GM18520 (cell line): ENCODE data around the gene CYYR1.

ENCODE experiments used
- ATAC-seq: cut with Tn5 transposase; IDR thresholded peaks from one replicate; pipeline ENCODE4 v1.9.1; 2021; ENCODE audit not compliant: unreplicated experiment

The CYYR1 gene

GRCh38 chr21:26554365-26554764 is 18.7 kb downstream of the CYYR1 start:
- ATAC-seq: no peak

- ATAC-seq: no peak
Observed at GRCh38 chr21:26553898-26554297, 19.2 kb downstream of the CYYR1 start.

- ATAC-seq: no peak
Observed at GRCh38 chr21:26550326-26550725, 22.8 kb downstream of the CYYR1 start.

GRCh38 chr21:26546446-26547097 is 26.5 kb downstream of the CYYR1 start:
- ATAC-seq: no peak

GRCh38 chr21:26544201-26544775 is 28.8 kb downstream of the CYYR1 start:
- no peak for ATAC-seq

- ATAC-seq: no peak
Observed at GRCh38 chr21:26540651-26541050, 32.4 kb downstream of the CYYR1 start.

- no peak for ATAC-seq
Observed at GRCh38 chr21:26539566-26539965, 33.5 kb downstream of the CYYR1 start.

GRCh38 chr21:26534517-26534916 is 38.6 kb downstream of the CYYR1 start:
- no peak for ATAC-seq

- ATAC-seq: no peak
Observed at GRCh38 chr21:26532208-26532607, 40.9 kb downstream of the CYYR1 start.

GRCh38 chr21:26529526-26529925 is 43.6 kb downstream of the CYYR1 start:
- no peak for ATAC-seq

- ATAC-seq: no peak
Observed at GRCh38 chr21:26528882-26529281, 44.2 kb downstream of the CYYR1 start.

GRCh38 chr21:26522704-26523103 is 50.4 kb downstream of the CYYR1 start:
- ATAC-seq: no peak

GRCh38 chr21:26519142-26519541 is 53.9 kb downstream of the CYYR1 start:
- no peak for ATAC-seq

- ATAC-seq: no peak
Observed at GRCh38 chr21:26515257-26515656, 57.8 kb downstream of the CYYR1 start.

- ATAC-seq: no peak
Observed at GRCh38 chr21:26513212-26513611, 59.9 kb downstream of the CYYR1 start.

- ATAC-seq: no peak
Observed at GRCh38 chr21:26512664-26513063, 60.4 kb downstream of the CYYR1 start.

- no peak for ATAC-seq
Observed at GRCh38 chr21:26508903-26509302, 64.2 kb downstream of the CYYR1 start.

- ATAC-seq: no peak
Observed at GRCh38 chr21:26506956-26507355, 66.1 kb downstream of the CYYR1 start.

GRCh38 chr21:26505211-26505610 is 67.9 kb downstream of the CYYR1 start:
- no peak for ATAC-seq

GRCh38 chr21:26503414-26503813 is 69.7 kb downstream of the CYYR1 start:
- no peak for ATAC-seq

GRCh38 chr21:26501495-26502021 is 71.5 kb downstream of the CYYR1 start:
- no peak for ATAC-seq

- no peak for ATAC-seq
Observed at GRCh38 chr21:26499495-26499894, 73.6 kb downstream of the CYYR1 start.
